Measurements from ENCODE around the gene ZGRF1.

DNA sequence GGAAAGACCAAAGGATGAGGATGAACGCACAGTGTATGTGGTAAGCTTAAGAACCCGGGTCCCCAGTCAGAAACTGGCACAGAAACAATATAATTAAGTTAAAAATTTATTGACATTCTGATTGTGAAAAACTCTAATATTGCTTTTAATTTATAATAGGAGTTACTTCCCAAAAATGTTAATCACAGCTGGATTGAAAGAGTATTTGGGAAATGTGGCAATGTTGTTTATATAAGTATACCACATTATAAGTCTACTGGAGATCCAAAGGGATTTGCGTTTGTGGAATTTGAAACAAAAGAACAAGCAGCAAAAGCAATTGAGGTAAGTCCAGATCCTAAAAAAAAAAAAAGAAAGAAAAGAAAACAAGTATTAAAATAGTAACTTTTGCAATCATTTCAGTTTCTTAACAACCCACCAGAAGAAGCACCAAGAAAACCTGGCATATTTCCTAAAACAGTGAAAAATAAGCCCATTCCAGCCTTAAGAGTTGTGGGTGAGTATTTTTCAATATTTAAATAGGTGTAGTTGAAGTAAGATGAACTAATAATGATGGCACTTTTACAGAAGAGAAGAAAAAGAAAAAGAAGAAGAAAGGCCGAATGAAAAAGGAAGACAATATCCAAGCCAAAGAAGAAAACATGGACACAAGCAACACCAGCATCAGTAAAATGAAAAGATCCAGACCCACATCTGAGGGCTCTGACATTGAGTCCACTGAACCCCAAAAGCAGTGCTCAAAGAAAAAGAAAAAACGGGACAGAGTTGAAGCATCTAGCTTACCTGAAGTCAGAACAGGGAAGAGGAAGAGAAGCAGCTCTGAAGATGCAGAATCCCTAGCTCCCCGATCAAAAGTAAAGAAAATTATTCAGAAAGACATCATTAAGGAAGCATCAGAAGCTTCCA, 10.2 kb upstream of the ZGRF1 start:
- no peak for TF ChIP-seq MXI1 (conservative IDR thresholded peaks at IDR 0.05; ENCODE audit: poor library complexity, severe bottlenecking)
- TF ChIP-seq, protein P1, sequence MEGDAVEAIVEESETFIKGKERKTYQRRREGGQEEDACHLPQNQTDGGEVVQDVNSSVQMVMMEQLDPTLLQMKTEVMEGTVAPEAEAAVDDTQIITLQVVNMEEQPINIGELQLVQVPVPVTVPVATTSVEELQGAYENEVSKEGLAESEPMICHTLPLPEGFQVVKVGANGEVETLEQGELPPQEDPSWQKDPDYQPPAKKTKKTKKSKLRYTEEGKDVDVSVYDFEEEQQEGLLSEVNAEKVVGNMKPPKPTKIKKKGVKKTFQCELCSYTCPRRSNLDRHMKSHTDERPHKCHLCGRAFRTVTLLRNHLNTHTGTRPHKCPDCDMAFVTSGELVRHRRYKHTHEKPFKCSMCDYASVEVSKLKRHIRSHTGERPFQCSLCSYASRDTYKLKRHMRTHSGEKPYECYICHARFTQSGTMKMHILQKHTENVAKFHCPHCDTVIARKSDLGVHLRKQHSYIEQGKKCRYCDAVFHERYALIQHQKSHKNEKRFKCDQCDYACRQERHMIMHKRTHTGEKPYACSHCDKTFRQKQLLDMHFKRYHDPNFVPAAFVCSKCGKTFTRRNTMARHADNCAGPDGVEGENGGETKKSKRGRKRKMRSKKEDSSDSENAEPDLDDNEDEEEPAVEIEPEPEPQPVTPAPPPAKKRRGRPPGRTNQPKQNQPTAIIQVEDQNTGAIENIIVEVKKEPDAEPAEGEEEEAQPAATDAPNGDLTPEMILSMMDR (IDR thresholded peaks at IDR 0.05; ENCODE audit: poor library complexity, severe bottlenecking) = no peak
- no peak for TF ChIP-seq EZH2 (IDR thresholded peaks at IDR 0.05; ENCODE audit: borderline replicate concordance, insufficient read depth, low read length, poor library complexity, severe bottlenecking)
- no peak for TF ChIP-seq TAF1 (IDR thresholded peaks at IDR 0.05; ENCODE audit: low read depth)
- TF ChIP-seq, protein P2, sequence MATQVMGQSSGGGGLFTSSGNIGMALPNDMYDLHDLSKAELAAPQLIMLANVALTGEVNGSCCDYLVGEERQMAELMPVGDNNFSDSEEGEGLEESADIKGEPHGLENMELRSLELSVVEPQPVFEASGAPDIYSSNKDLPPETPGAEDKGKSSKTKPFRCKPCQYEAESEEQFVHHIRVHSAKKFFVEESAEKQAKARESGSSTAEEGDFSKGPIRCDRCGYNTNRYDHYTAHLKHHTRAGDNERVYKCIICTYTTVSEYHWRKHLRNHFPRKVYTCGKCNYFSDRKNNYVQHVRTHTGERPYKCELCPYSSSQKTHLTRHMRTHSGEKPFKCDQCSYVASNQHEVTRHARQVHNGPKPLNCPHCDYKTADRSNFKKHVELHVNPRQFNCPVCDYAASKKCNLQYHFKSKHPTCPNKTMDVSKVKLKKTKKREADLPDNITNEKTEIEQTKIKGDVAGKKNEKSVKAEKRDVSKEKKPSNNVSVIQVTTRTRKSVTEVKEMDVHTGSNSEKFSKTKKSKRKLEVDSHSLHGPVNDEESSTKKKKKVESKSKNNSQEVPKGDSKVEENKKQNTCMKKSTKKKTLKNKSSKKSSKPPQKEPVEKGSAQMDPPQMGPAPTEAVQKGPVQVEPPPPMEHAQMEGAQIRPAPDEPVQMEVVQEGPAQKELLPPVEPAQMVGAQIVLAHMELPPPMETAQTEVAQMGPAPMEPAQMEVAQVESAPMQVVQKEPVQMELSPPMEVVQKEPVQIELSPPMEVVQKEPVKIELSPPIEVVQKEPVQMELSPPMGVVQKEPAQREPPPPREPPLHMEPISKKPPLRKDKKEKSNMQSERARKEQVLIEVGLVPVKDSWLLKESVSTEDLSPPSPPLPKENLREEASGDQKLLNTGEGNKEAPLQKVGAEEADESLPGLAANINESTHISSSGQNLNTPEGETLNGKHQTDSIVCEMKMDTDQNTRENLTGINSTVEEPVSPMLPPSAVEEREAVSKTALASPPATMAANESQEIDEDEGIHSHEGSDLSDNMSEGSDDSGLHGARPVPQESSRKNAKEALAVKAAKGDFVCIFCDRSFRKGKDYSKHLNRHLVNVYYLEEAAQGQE (IDR thresholded peaks at IDR 0.05; ENCODE audit: borderline replicate concordance) = no peak
- TF ChIP-seq SMC3 (conservative IDR thresholded peaks at IDR 0.05; ENCODE audit: poor library complexity) = no peak
